Esophagus (tissue), 2 donors: Measurements from ENCODE around the gene RIMBP2. TPM values are rescaled to one million over a fixed set of nuclear protein-coding genes. Genes with fewer than 3 reads are reported as not detected.

Source experiments
- H3K27ac ChIP-seq, 2 donors: one replicate each; pipeline ENCODE4 v1.5.1; 2013; ENCODE audit warnings: low read depth in 2 of 2, mild to moderate bottlenecking in 2 of 2, inconsistent platforms in 1 of 2, low read length in 1 of 2, moderate library complexity in 1 of 2
- H3K27me3 ChIP-seq, 2 donors: one replicate each; pipeline ENCODE4 v1.6.1; 2013; ENCODE audit warnings: low read length in 2 of 2, control low read depth in 1 of 2, mild to moderate bottlenecking in 1 of 2; ENCODE audit not compliant: insufficient read depth in 2 of 2, control insufficient read depth in 1 of 2
- H3K36me3 ChIP-seq, 2 donors: one replicate each; pipeline ENCODE4 v1.6.1; 2013; ENCODE audit warnings: low read length in 1 of 2; ENCODE audit not compliant: control insufficient read depth in 2 of 2, insufficient read depth in 2 of 2
- H3K4me1 ChIP-seq, 2 donors: one replicate each; pipeline ENCODE4 v1.6.1; 2013; ENCODE audit warnings: low read length in 1 of 2; ENCODE audit not compliant: control insufficient read depth in 2 of 2, insufficient read depth in 2 of 2
- H3K4me3 ChIP-seq, 2 donors: one replicate each; pipeline ENCODE4 v1.5.1; 2013; ENCODE audit warnings: low read length in 2 of 2, mild to moderate bottlenecking in 2 of 2, low read depth in 1 of 2, moderate library complexity in 1 of 2
- H3K9me3 ChIP-seq, 2 donors: one replicate each; pipeline ENCODE4 v1.6.1; 2013; ENCODE audit warnings: mild to moderate bottlenecking in 2 of 2, low read depth in 1 of 2, low read length in 1 of 2, moderate library complexity in 1 of 2; ENCODE audit not compliant: control insufficient read depth in 2 of 2, insufficient read depth in 1 of 2
- WGBS, 2 donors: extraction: QIAGEN DNeasy Blood & Tissue Kit; methylation state at CpG; one replicate each; pipeline ENCODE4 v1.1.7; 2013; 5-methylcytosine and 5-hydroxymethylcytosine counted together
- polyA plus RNA-seq, 2 donors: library from polyadenylated mRNA; stranded (reverse); fragments of 200-250 nt; gene quantifications; one replicate each; pipeline ENCODE4 v1.2.3, GENCODE V29; 2013
- donor health status: healthy with polysubstance abuse.
- donor health status: Bipolar disorder and iron deficiency.

Gene RIMBP2
- polyA plus RNA-seq, 2 donors = 0.20 to 0.69 TPM

DNA sequence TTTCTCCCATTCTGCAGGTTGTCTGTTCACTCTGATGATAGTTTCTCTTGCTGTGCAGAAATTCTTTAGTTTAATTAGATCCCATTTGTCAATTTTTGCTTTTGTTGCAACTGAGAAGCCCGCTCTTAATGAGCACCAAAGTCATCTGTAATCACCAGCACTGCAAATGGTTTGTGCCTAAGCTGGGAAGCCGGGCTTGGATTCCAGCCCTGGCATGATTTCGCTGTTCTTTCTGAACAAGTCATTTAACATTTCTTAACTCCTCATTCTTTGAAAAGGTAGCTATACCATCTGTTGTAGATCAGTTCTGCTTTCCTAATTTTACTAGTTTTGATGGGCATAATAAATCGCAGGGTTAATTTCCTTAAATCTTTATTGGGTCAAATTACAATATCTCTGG lies 346.3 kb downstream of the RIMBP2 start:
- 50 to 60% methylated on average over 4 of the region's 4 CpGs for WGBS, 2 donors
- no peaks in the 10 kb centered on the region for H3K4me1 ChIP-seq
- H3K9me3 ChIP-seq = peaks cover 0 to 2% of the 10 kb centered on the region in 2 donors
- no peaks in the 10 kb centered on the region for H3K36me3 ChIP-seq
- H3K4me3 ChIP-seq = no peak overlapping the region
- no peaks in the 10 kb centered on the region for H3K27me3 ChIP-seq
- H3K27ac ChIP-seq = no peak overlapping the region

DNA sequence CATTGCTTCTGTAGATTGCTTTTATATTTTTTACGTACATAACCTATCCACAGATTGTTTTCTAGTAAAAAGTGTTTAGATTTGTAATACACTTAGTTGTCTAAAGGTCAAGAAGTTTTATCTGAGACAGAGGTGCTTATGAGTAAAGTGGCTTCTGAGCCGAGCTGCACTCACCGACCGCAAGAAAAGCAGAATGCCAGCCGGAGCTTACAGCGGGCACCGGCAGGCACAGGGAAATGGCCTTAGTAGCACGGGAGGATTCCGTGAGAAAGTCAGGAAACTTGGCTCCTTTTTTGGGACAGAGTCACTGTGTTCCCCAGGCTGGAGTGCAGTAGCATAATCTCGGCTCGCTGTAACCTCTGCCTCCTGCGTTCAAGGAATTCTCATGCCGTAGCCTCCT lies 348.6 kb downstream of the RIMBP2 start:
- H3K9me3 ChIP-seq = peaks cover 0 to 2% of the 10 kb centered on the region in 2 donors
- 90 to 93% methylated on average over 13 of the region's 13 CpGs for WGBS, 2 donors
- H3K4me3 ChIP-seq = no peak overlapping the region
- no peaks in the 10 kb centered on the region for H3K27me3 ChIP-seq
- no peak overlapping the region for H3K27ac ChIP-seq
- H3K36me3 ChIP-seq = no peaks in the 10 kb centered on the region
- no peaks in the 10 kb centered on the region for H3K4me1 ChIP-seq

DNA sequence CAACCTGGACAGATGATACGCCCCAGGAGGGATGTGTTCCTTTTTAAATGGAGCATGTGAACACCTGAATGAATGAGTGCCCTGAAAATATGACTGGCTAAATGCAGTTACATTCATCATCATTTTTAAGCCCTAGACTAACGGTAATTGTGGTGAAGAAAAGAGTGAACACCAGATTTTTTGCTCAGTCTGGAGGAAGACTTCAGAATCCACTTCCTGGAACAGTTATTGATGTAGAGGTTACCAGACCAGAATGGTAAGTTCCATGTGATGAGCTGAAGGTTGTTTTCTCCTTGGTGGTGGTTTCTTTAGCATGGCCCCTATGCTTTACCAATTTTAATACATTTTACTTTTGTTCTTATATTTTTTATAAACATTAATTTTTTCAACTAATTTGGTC lies 349.1 kb downstream of the RIMBP2 start:
- Histone ChIP-seq H3K9me3 (peaks cover 0 to 2% of the 10 kb centered on the region in 2 donors), H3K4me3 (no peak overlapping the region), H3K36me3 (no peaks in the 10 kb centered on the region), H3K27me3 (no peaks in the 10 kb centered on the region), H3K27ac (no peak overlapping the region), H3K4me1 (no peaks in the 10 kb centered on the region)
- WGBS, 2 donors = 73 to 74% methylated on average over 2 of the region's 2 CpGs

DNA sequence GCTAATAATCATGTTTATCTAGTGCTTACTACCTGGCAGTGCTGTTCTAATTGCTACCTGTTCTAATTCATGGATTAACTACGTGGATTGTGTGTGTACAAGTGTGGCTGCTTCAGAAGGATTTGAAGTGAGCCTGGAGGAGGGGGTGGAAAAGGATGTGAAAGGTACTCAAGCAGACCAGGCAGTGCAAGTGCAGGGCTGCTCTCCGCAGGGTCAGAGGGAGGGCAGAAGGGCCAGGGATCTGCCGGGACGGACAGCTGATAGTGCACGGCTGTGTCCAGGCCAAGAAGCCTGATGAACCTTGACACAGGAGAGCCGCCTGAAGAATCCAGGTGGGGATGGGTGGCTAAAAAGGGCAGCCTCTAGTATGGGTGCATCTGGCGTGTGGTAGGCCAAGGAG lies 349.9 kb downstream of the RIMBP2 start:
- H3K9me3 ChIP-seq = peaks cover 0 to 2% of the 10 kb centered on the region in 2 donors
- no peaks in the 10 kb centered on the region for H3K27me3 ChIP-seq
- H3K27ac ChIP-seq = no peak overlapping the region
- H3K36me3 ChIP-seq = no peaks in the 10 kb centered on the region
- no peaks in the 10 kb centered on the region for H3K4me1 ChIP-seq
- no peak overlapping the region for H3K4me3 ChIP-seq
- WGBS, 2 donors = 72 to 76% methylated on average over 7 of the region's 7 CpGs

DNA sequence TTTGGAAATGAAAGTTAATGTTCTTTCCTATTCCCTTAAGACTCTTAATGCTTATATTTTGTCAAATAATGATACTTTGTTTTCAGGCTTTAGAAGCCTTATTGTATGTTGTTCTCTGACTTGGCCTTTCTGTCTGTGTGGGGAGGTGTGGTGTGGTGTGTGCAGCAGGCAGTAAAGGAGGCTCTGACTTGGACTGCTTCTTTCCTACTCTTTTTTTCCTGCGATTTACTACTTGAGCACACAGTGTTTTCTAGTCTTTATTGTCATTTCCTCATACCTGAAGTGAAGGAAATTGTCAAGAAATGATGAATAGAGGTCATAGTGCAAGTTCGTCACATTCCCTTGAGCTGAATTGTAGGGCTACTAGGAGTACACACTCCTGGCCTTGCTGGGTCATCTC lies 351.5 kb downstream of the RIMBP2 start:
- H3K27me3 ChIP-seq = no peaks in the 10 kb centered on the region
- H3K36me3 ChIP-seq = no peaks in the 10 kb centered on the region
- no peaks in the 10 kb centered on the region for H3K4me1 ChIP-seq
- H3K9me3 ChIP-seq = peaks cover 0 to 2% of the 10 kb centered on the region in 2 donors
- WGBS, 2 donors = 76 to 83% methylated on average over 2 of the region's 2 CpGs
- H3K4me3 ChIP-seq = no peak overlapping the region
- H3K27ac ChIP-seq = no peak overlapping the region

DNA sequence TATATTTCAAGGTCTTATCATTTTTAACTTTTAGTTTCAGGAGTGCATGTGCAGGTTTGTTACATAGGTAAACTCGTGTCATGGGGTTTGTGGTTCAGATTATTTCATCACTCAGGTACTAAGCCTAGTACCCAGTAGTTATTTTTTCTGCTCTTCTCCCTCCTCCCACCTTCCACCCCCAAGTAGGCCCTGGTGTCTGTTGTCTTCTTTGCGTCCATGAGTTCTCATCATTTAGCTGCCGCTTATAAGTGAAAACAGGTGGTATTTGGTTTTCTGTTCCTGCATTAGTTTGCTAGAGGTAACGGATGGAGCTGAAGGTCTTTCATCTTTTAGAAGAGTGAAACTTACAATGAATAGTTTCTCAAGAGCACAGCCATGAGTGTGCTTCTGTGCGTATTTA lies 354.0 kb downstream of the RIMBP2 start:
- peaks cover 0 to 2% of the 10 kb centered on the region in 2 donors for H3K4me1 ChIP-seq

DNA sequence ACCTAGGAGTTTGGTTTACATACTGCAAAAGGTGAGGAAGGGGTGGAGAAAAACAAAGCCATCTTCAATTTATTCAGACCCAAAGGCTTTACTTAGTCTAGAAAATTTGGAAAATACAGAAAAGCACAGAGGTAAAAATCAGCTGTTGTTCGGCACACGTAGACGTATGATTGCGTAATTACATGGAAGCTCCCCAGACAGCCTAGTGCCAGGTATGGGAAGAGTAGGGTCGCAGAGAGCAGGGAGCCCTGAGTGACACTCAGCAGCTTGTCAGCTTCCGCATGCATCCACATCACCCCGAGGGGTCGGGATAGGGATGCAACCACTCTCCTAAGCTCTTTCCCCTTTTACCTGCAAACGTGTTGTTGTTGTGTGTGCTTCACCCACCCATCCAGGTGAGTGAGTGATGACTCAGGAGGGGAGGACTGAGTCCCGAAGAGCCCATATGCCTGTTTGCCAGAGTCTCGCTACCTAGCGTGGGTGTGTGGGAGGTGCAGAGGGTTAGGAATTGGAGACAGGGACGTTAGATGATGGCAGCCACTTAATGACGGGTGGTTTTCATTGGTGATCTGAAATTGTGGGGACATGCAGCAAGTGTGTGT lies 358.3 kb downstream of the RIMBP2 start:
- 41 to 54% methylated on average over 14 of the region's 14 CpGs for WGBS, 2 donors
- Histone ChIP-seq H3K36me3 (no peaks in the 10 kb centered on the region), H3K4me3 (no peak overlapping the region), H3K27ac (no peak overlapping the region), H3K9me3 (no peaks in the 10 kb centered on the region), H3K4me1 (peaks cover 0 to 2% of the 10 kb centered on the region in 2 donors), H3K27me3 (no peaks in the 10 kb centered on the region)

More for the DNA sequence above, 354.0 kb downstream of the RIMBP2 start:
- no peaks in the 10 kb centered on the region for H3K36me3 ChIP-seq
- WGBS, 2 donors = 80 to 84% methylated on average over 5 of the region's 5 CpGs
- no peak overlapping the region for H3K4me3 ChIP-seq
- no peaks in the 10 kb centered on the region for H3K27me3 ChIP-seq
- H3K9me3 ChIP-seq = peaks cover 0 to 2% of the 10 kb centered on the region in 2 donors
- H3K27ac ChIP-seq = no peak overlapping the region

DNA sequence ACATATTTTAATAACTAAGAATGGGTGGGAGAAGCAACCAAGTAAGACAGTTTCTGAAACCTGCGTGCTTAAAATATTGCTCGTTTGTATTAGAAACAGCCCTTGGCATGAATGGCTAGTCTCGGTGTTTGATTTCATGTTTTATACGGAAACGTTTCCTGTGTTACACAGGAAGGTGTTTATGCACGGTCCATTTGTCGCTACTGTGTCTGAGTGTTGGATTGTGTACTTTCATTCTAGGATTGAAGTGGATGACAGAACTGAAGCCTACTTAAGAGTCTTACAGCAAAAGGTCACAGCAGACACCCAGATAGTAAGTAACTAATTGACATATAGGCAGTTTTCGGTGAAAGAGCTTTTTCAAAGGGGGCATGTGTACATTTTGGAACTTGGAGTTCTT lies 358.9 kb downstream of the RIMBP2 start:
- no peaks in the 10 kb centered on the region for H3K9me3 ChIP-seq
- no peaks in the 10 kb centered on the region for H3K36me3 ChIP-seq
- H3K27me3 ChIP-seq = no peaks in the 10 kb centered on the region
- no peak overlapping the region for H3K27ac ChIP-seq
- H3K4me3 ChIP-seq = no peak overlapping the region
- peaks cover 0 to 2% of the 10 kb centered on the region in 2 donors for H3K4me1 ChIP-seq
- WGBS, 2 donors = 59 to 63% methylated on average over 8 of the region's 8 CpGs

DNA sequence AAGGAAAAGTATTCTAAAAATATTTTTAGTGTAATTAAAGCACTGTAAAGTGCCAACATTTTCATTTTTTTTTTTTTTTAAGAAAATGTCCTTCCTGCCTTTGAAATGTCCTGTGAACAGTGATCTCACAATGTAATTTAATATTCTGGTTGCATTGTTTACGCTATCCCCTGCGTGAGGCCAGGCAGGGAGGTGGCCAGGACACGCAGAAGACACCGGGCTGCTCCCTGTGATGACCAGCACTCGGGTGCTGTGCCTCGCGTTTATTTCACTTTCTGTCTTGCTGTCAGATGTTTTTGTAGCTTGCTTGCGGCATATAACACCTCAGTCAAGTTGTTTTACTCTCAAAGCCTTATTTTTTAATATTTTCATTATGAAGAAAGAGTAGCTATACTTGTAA lies 359.9 kb downstream of the RIMBP2 start:
- Histone ChIP-seq H3K9me3 (no peaks in the 10 kb centered on the region), H3K36me3 (no peaks in the 10 kb centered on the region), H3K4me1 (peaks cover 0 to 2% of the 10 kb centered on the region in 2 donors), H3K27ac (no peak overlapping the region), H3K27me3 (no peaks in the 10 kb centered on the region), H3K4me3 (no peak overlapping the region)
- WGBS, 2 donors = 63 to 64% methylated on average over 8 of the region's 8 CpGs

DNA sequence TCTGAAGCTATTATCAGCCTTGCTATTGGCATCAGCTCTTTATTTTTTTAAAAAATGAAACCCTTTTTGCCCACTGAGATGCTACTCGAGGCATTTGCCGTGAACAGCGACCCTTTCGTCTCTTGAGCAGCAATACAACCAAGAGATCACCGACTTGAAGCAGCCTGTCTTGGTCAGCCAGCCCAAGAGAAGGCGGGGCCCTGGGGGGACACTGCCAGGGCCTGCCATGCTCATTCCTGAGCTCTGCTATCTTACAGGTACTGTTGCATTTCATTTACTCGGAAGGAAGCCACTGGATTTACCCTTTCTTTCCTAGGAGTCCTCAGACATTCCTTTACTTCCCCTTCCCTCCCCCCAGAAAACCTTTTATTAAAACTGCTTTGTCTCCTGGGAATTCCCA lies 361.7 kb downstream of the RIMBP2 start:
- 61 to 74% methylated on average over 7 of the region's 7 CpGs for WGBS, 2 donors

More for the DNA sequence above, 361.7 kb downstream of the RIMBP2 start:
- Histone ChIP-seq H3K9me3 (no peaks in the 10 kb centered on the region), H3K27me3 (no peaks in the 10 kb centered on the region), H3K27ac (no peak overlapping the region), H3K36me3 (no peaks in the 10 kb centered on the region), H3K4me1 (peaks cover 0 to 4% of the 10 kb centered on the region in 2 donors), H3K4me3 (no peak overlapping the region)
